Gastrocnemius medialis (tissue), 4 donors: Measurements from ENCODE around the gene CFAP97D2.

Source experiments
- CTCF ChIP-seq, 5 experiments: fragments of 450-650 bp in 3 of 5; fragments of 200-600 bp in 2 of 5; sonication (generic) in 2 of 5; IDR thresholded peaks in 4 of 5; conservative IDR thresholded peaks in 1 of 5; 1 replicate in 4 of 5; 2 replicates in 1 of 5; pipeline ENCODE4 v1.5.1; 2016 to 2019; ENCODE audit warnings: antibody characterized with exemption in 5 of 5, mild to moderate bottlenecking in 3 of 5, moderate library complexity in 3 of 5
- POLR2A ChIP-seq, 2 donors: fragments of 450-650 bp; IDR thresholded peaks; one replicate each; pipeline ENCODE4 v1.6.1; 2017; ENCODE audit warnings: antibody characterized with exemption in 2 of 2, mild to moderate bottlenecking in 2 of 2, moderate library complexity in 2 of 2

DNA sequence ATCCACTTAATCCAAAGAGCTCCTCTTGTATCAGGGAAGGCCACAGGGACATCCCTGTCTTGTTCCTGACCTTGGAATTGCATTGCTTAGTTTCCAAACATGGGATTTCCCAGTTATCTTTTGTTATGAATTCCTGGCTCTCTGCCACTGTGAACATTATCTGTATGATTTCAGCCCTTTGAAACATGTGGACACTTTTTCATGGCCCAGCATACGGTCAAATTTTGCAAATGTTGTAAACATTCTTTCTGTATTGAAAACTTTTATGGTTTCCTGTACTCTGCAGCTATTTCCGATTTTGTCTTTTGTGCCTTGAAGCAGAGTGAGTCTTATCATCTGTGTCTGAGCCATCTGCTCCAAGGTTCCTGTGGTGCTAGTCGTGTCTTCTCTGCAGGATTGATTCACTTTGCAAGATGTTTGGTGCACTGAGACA, 4.5 kb upstream of the CFAP97D2 start:
- TF ChIP-seq POLR2A (IDR thresholded peaks at IDR 0.05): no peak
- no peak for TF ChIP-seq CTCF (IDR thresholded peaks at IDR 0.05 in 4 of 5, conservative IDR thresholded peaks at IDR 0.05 in 1 of 5)
